Measurements from ENCODE around the gene GPM6B.

GRCh38 chrX:13816643-13817627 lies at the start of gene GPM6B:
- TF ChIP-seq POLR2AphosphoS5 (IDR thresholded peaks at IDR 0.05), result no peak
- no peak for TF ChIP-seq CTCF (IDR thresholded peaks at IDR 0.05)
- no peak for TF ChIP-seq EP300 (IDR thresholded peaks at IDR 0.05)
- TF ChIP-seq POLR2A (IDR thresholded peaks at IDR 0.05), result no peak

Data from stomach (tissue), 4 donors.